ENCODE measurements around the gene CD38.
"Not testable (repeated sequence)": the region's sequence is repeated elsewhere in the genome, so short reads cannot be mapped to it uniquely, and the experiment has no call there.

The CD38 gene

GRCh38 chr4:15861198-15861597 is 83.1 kb downstream of the CD38 start:
- not testable (repeated sequence) for DNase-seq (ENCODE audit: low read depth in 4 of 4, low spot score in 1 of 4)

GRCh38 chr4:15864651-15865566 is 86.8 kb downstream of the CD38 start:
- no peak for DNase-seq (ENCODE audit: low read depth in 4 of 4, low spot score in 1 of 4)

- no peak for DNase-seq (ENCODE audit: low read depth in 4 of 4, low spot score in 1 of 4)
Measured at GRCh38 chr4:15868111-15868510, 90.0 kb downstream of the CD38 start.

DNA sequence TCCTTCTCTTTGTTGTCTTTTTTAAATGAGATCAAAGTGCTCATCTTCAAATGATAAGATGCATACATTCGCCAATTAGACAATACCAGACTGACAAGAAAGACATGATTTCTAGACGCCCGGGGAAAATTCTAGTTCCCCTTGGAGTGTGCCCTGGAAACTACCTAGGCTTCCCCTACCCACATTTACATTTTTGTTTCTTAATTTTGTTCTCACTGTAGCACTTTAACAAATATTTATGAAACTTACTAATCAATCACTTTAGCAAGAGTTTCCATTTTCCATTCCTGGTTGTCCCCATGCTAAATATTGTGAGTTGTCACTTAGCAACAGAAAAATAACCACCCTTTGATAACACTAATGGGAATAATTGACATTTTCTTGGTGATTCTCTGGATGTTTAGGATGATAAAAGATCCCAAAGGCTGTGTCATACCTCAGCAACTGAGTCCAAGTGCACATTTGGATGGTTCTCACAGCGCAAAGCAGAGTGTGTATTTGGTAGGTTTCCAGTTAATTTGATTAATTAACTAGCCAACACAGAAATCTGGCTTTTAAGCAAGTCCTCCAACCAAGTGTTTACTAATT is 90.8 kb downstream of the CD38 start:
- no peak for DNase-seq (ENCODE audit: low read depth in 4 of 4, low spot score in 1 of 4)

- no peak for DNase-seq (ENCODE audit: low read depth in 4 of 4, low spot score in 1 of 4)
Measured at GRCh38 chr4:15870079-15870478, 92.0 kb downstream of the CD38 start.

GRCh38 chr4:15870921-15871664 is 93.0 kb downstream of the CD38 start:
- no peak for DNase-seq (ENCODE audit: low read depth in 4 of 4, low spot score in 1 of 4)

GRCh38 chr4:15873117-15873516 is 95.0 kb downstream of the CD38 start:
- no peak for DNase-seq (ENCODE audit: low read depth in 4 of 4, low spot score in 1 of 4)

DNA sequence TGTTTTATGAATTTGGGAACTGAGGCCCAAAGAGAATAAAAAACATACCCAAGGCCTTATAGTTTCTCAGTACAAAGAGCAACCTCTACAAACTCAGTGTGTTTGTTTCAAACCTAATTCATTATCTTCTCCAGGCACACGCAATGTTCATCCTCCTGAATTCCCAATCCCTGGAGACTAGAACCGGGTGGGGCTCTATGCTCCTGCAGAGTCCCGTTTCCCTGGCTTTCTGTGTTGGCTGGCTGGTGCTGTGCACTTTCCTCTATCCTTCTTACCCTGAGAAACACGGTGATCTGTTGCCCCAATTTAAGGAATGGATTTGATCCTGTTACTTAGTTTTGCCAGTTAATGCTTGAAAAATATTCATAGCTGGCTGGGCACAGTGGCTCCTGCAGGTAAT is 96.5 kb downstream of the CD38 start:
- DNase-seq (ENCODE audit: low read depth in 4 of 4, low spot score in 1 of 4), result no peak

- DNase-seq (ENCODE audit: low read depth in 4 of 4, low spot score in 1 of 4), result no peak
Measured at GRCh38 chr4:15875663-15876460, 97.7 kb downstream of the CD38 start.

GRCh38 chr4:15878011-15878410 is 99.9 kb downstream of the CD38 start:
- no peak for DNase-seq (ENCODE audit: low read depth in 4 of 4, low spot score in 1 of 4)

- no peak for DNase-seq (ENCODE audit: low read depth in 4 of 4, low spot score in 1 of 4)
Measured at GRCh38 chr4:15881820-15882219, 103.7 kb downstream of the CD38 start.

DNA sequence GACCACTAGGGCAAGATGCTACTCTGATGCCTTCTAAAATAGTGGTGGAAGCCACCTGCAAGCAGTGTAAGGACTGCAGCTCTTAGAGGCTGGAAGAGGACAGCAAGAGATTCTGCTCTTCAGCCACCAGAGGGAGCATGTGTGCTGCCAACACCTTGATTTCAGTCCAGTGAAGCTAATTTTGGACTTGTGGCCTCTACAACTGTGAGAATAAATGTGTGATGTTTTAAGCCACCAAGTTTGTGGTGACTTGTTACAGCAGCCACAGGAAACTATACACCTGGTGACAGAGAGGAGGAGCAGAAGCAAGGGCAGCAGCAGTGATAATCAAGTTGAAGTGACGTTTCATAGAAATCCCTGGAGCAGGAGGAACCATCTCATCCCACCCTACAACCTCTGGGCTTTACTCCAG is 104.6 kb downstream of the CD38 start:
- DNase-seq (ENCODE audit: low read depth in 4 of 4, low spot score in 1 of 4), result peak; percentile 2 to 28 (median 10)

GRCh38 chr4:15883610-15884243 is 105.6 kb downstream of the CD38 start:
- DNase-seq (ENCODE audit: low read depth in 4 of 4, low spot score in 1 of 4), result no peak

DNA sequence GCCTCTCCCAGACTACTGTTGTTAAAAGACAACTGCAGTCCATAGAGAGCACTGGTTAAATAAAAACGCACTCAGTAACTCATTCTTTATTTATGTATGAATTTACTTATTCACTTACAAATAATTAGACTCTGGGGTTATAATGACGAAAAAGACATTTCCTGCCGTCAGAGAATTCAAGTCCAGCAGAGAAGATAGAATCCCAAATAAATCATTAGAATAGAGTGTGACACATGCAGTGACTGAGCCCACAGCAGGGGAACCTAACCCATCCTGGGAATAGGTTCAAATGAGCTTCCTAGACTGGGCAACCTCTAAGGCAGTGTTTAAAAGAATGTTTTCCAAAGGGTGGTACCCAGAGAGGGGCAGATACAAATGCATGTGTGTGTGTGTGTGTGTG is 106.5 kb downstream of the CD38 start:
- DNase-seq (ENCODE audit: low read depth in 4 of 4, low spot score in 1 of 4), result no peak

- DNase-seq (ENCODE audit: low read depth in 4 of 4, low spot score in 1 of 4), result no peak
Measured at GRCh38 chr4:15885422-15885821, 107.3 kb downstream of the CD38 start.

DNA sequence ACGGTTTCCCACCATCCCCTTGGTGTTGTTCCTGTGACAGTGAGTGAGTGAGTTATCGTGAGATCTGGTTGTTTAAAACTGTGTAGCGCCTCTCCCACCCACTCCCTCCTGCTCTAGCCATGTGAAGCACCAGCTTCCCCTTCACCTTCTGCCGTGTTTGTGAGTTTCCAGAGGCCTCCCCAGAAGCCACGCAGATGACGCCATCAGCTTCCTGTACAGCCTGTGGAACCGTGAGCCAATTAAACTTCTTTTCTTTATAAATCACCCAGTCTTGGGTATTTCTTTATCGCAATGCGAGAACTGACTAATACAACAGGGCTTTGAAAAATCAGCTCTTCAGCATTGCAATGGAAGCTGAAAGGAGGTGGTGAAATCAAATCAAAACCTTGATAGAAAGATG is 110.4 kb downstream of the CD38 start:
- no peak for DNase-seq (ENCODE audit: low read depth in 4 of 4, low spot score in 1 of 4)

DNA sequence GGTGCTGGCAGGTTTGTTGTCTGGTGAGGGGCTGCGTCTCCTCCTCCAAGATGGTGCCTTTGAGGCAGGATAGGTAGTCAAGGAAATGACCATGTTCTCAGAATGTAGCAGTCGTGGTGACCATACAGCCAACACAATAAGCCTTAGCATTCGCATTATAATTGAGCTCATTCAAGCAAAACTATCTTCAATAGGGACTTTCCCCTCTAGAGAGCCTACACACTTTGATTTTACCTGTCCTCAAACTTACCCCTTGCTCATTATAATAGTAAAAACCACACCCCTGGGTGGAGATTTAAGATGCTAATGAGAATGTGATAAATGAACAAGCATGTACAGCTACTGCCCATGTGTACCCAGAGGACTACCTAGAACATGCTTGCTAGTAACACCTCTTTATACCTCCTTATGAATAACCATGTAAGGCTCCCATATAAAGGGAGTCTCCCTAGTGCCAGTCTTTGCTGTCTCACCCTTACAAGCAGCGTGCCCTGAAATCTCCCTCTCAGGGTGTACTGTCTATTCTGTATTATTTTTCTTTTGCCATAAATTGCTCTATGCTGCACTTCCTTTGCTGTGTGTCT is 112.2 kb downstream of the CD38 start:
- no peak for DNase-seq (ENCODE audit: low read depth in 4 of 4, low spot score in 1 of 4)

DNA sequence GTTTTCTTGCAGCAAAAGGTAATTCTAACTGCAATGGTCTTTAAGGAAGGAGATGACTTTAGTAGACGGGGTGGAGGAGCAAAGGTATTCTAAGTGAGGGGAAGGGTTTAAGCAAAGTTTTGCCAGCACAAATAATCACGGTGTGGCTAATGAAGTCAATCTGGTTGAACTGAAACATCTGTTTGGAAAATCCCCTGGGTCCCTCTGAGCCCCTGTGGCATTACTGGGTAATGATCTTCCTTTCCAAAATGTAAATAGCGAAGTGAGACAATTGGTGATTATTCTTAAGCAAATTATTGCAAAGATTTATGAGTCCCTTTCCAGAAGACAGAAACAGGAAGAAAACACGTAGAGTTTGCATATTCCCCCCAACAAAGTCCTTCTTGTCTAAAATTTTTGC is 113.2 kb downstream of the CD38 start:
- DNase-seq (ENCODE audit: low read depth in 4 of 4, low spot score in 1 of 4), result no peak

- DNase-seq (ENCODE audit: low read depth in 4 of 4, low spot score in 1 of 4), result no peak
Measured at GRCh38 chr4:15893962-15894361, 115.8 kb downstream of the CD38 start.

GRCh38 chr4:15894393-15894792 is 116.3 kb downstream of the CD38 start:
- no peak for DNase-seq (ENCODE audit: low read depth in 4 of 4, low spot score in 1 of 4)
